Spleen (tissue), 7 donors: ENCODE data around the gene SLC25A18.

Experiments
- CTCF ChIP-seq, 11 experiments: fragments of 200-600 bp in 7 of 11; fragments of 450-650 bp in 4 of 11; sonication (generic) in 4 of 11; IDR thresholded peaks in 8 of 11; conservative IDR thresholded peaks in 3 of 11; 1 replicate in 7 of 11; 2 replicates in 4 of 11; pipeline versions ENCODE4 v1.4.0 to v1.8.0; 2016 to 2021; ENCODE audit warnings: antibody characterized with exemption in 11 of 11, inconsistent platforms in 4 of 11, mild to moderate bottlenecking in 1 of 11
- POLR2A ChIP-seq, 3 donors: fragments of 450-650 bp; IDR thresholded peaks; one replicate each; pipeline ENCODE4 v1.5.1; 2017; ENCODE audit warnings: antibody characterized with exemption in 3 of 3, mild to moderate bottlenecking in 1 of 3
- POLR2AphosphoS5 ChIP-seq, 3 donors: sonication (generic); formaldehyde crosslinking; IDR thresholded peaks; one replicate each; pipeline ENCODE4 v1.5.1; 2017; ENCODE audit warnings: antibody characterized with exemption in 3 of 3
- donor health status: DM: no; HTN: no; CAD: no; lungs with moderate emphysema.
- donor health status: DM: no; HTN: no; CAD: no.
- donor health status: DM: no; HTN: no; CAD: no.

DNA sequence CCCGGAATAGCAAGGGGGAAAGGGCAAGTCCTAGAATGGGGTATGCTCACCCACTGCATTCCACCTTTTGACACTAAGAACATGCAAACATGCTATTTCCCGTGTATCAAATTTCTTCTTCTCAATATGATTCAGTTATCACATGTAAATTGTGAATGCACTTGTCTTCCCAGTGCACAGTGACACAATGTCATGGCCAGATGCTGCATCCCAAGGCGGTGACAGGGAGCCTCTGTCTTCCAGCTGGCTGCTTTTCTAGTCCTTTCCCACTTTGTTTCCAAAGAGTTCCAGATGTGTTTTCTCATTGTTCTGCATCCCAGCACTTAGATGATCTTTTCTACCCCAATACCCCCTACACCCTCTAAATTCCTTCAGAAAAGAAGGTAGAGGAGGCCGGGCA is 12.4 kb downstream of the SLC25A18 start:
- TF ChIP-seq POLR2AphosphoS5 (IDR thresholded peaks at IDR 0.05) (no peak), CTCF (IDR thresholded peaks at IDR 0.05 in 8 of 11, conservative IDR thresholded peaks at IDR 0.05 in 3 of 11) (no peak), POLR2A (IDR thresholded peaks at IDR 0.05) (no peak)
